Activated CD4-positive, CD25-positive, alpha-beta regulatory T cell treated with anti-CD3 and anti-CD28 coated beads, Interleukin-2, amount 50 U/mL, for 16 hours (primary cell): Measurements from ENCODE around the gene RNF4.
"Not testable (repeated sequence)": the region's sequence is repeated elsewhere in the genome, so short reads cannot be mapped to it uniquely, and the experiment has no call there.

Source experiments
- DNase-seq: peaks from one replicate; pipeline ENCODE4 v3.0.0-alpha.2; 2020; ENCODE audit warnings: low read depth, low spot score

The RNF4 gene, protein sequence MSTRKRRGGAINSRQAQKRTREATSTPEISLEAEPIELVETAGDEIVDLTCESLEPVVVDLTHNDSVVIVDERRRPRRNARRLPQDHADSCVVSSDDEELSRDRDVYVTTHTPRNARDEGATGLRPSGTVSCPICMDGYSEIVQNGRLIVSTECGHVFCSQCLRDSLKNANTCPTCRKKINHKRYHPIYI

DNA sequence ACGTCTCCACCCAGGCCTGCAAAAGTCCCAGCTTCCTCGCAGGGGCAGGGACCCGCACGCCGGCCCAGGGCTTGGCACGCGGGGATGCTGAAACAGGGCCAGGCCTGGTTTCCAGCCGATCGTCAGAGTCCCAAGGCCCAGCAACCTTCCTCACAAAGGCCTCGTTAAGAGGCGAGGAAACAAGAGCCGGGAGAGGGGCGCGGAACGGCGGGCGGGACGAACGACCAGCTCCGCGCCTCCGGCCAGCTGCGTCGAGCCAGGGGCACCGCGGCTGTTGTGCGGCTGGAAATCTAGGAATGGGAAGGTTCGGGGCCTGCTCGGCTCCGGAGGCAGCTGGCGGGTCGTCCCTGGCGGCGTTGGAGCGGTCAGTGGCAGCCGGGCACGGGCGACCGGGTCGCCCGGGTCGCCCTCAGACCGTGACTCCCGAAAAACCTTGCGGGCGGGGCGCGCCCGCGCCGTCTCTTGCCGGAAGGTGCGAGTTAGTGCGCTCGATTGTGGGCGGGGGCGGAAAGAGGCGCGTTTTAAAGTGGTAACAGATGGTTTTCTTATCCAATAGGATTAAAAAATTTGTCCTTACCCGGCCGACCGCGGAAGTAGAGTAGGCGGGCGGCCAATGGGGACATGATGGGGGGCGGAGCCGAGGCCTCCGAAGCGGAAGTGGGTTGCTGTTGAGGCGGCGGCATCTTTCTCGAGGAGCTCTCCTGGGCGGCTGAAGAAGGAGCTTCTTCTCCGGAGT lies at the start of gene RNF4:
Gene RNF4, plus strand, starts transcription at position 651 of the 736 bp plus-strand sequence. CDS start 21,388 bp downstream, outside the sequence.
- peak; percentile 93 for DNase-seq

DNA sequence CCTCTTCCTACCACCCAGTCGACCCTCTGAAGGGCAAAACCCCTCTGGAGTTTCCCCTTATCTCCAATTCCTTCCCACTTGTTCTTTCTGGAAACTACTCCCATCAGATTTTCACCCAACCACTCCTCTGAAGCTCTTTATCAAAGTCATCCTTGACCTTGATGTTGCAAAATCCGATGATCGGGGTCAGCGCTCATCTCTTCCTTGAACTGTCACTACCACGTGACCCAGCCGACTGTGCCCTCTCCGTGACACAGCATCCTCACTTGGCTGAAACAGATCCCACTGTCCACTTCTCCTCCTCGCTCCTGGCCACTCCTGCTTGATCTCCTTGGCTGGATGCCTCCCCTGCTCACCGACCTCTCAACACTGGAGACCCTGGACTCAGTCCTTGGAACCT lies 49.1 kb upstream of the RNF4 start:
- no peak for DNase-seq

DNA sequence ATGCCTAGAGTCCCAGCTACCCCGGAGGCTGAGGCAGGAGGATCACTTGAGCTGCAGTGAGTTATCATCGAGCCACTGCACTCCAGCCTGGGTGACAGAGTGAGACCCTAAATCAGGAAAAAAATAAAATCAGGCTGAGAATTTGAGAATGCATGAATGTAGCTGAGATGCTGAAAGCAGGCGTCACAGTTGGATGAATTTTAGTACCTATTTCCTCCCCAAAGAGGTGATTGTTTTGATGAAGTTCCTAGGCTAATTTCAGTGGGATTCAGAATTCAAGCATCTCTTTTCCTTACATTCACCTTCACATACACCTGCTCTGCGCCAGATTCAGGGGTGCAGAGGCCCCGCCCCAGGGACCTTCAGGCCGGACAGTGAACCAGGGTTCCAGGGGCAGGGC lies 47.0 kb upstream of the RNF4 start:
- no peak for DNase-seq

DNA sequence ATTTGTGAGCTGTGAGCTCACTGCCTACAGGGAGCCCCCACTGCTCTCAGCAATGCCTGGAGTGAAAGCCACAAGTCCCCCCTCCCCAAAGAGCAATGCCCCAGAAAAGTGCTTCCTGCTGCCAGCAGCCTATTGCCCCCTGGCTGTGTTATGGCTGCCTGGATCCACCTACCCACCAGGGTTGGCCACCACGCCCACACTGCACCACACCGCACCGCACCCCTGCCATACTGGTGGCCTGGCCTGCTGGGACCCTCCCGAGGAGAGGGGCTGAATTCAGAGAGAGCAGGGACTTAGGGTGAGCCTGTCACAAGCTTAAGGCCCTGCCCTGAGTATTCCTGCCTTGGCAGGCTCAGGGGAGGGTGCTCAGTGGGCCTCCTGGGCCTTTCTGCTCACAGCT lies 45.8 kb upstream of the RNF4 start:
- DNase-seq: no peak

DNA sequence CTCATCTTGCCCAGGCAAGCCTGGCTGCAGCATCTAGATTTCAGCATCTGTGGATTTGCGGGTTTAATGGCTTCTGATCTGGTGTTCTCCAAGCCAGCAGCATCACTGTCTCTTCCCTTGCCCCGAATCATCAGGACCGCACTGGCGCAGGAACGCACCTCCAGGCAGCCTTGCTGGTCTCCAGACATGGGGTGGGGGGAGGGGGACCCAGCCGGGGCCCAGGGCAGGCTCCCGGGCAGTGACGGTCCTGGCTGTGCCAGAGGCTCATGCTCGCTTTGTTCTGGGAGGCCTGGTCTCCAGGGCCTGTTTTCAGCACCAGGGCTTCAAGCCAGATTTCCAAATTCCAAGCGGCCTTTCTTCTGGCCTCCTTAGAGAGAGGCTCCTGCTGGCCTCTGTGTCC lies 45.2 kb upstream of the RNF4 start:
- DNase-seq: no peak

DNA sequence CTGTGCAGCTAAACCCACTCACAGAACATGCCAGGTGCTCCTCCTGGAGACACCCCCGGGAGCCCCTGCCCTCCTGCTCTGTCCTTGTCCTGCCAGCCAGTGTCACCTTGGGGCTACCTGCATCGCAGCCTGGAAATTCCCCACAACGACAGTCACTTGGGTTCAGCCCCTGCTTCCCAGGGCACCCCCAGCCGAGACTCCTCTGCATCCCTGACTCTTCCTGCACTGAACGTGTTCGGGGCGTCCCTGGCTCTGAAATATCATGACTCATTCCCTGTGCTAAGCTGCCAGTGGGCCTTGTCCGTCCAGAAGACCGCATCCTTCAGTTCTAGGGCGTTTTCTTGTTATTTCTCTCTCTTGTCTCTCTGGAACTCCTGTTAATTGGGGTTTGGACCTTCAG lies 44.3 kb upstream of the RNF4 start:
- no peak for DNase-seq

DNA sequence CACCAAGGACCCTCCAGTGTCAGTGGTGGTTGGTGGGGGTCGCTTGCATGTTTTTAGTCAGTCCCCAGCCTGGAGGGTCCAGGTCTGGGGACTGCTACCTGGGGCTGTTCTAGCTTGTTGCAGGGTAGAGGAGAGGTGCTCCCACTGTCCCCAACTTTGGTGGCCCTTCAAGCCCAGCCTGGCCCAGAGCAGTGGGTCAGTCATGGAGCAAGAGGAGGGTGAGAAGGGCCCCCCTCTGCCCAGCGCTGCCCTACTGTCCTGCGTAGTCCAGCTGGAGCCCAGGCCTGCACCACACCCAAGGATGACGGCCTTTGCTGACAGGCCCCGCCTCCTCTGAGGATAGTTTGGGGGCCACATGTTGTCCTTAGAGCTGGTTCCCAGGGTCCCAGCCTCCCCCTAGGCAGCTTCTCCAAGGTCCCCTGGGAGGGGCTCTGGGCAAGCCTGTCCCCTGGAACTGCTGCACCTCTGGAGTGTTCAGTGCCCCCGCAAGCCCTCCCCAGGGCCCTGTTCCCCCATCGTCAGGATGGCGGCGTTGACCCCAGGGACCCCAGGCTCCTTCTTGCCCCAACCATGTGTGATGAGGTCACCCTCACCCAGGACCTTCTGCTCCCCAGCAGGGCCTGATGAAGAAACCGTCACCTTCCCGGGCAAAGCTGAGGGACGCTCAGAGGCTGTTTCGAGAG lies 43.4 kb upstream of the RNF4 start:
- no peak for DNase-seq

DNA sequence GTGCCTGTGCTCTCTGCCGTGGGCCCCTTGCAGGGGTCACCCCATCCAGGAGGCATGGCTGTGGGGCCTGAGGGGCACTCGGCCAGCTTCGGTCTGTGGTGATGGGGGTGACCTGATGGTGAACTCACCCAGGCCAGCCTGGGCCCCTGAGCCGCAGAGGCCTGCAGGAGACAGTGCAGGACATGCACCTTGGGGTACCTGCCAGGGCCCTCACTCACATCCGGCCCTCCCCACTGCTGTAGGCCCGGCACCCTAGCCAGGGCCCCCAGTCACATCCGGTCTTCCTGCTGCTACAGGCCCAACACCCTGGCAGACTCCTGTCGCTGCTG lies 42.9 kb upstream of the RNF4 start:
- DNase-seq: no peak

DNA sequence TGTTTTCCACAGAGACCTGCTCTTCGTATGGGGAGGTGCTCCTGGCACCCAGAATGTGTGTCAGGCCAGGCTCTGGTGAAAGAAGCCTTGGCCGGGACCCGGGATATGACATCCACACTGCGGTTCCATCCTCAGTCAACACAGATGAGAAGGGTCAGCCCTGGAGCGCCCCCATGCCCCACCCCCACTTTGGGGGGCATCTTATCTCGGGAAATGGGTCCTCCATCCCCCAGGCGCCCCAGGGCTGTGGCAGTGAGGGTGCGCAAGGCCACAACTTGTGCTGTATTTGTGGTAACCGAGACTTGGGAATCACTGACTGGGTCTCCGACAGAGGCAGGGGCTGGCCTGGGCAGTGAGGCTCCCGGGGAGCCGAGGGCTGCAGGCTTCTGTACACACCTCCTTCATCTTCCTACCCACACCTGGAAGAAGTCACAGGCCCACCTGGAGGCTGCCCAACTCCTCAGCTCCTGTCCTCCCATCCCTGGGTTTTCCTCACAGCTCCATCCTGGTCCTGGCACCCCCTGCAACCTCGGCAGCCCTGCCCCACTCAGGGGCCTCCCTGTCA lies 42.1 kb upstream of the RNF4 start:
- no peak for DNase-seq

DNA sequence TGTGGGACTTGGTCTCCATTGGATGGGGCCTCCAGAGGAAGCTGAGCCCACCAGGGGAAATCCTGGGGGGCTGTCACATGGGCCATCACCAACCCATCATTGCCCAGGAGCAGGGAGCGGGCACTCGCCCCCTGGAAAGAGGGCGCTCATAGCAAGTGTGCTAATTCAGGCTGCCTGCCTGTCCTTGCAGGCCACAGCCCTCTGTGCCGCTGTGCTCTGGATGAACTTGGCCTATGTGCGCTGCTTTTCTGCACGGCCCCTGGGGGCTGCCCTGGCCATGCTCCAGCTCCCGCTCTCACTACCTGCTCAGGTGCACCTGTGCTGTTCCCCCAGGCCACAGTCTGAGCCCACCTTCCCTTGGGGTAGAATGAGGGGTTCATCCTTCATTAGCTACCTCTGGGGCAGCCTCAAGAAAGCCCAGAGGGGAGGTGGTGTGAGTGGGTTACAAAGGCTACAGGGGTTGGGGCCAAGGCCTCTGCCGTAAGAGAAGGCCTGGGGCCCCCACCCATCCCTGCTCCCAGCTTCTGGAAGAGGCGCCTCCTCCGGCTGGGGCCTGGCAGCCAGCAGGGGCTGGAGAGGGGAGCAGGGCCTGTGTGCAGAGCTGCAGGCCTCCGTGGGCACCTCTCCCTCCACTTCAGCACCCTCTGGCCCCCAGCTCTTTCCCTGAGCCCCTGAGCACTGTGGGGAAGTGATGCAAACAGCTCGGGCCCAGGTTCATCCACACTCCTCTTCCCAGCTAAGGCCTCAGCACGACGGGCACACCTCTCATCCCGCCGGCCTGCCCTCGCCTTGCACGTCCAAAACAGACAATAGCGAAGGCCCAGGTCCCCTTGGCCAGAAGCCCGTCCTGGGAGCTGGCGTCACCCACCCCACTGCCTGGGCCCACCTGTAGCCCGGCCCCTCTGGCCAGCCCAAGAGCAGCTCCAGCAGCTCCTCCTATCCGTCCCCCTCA lies 41.2 kb upstream of the RNF4 start:
- DNase-seq: no peak

DNA sequence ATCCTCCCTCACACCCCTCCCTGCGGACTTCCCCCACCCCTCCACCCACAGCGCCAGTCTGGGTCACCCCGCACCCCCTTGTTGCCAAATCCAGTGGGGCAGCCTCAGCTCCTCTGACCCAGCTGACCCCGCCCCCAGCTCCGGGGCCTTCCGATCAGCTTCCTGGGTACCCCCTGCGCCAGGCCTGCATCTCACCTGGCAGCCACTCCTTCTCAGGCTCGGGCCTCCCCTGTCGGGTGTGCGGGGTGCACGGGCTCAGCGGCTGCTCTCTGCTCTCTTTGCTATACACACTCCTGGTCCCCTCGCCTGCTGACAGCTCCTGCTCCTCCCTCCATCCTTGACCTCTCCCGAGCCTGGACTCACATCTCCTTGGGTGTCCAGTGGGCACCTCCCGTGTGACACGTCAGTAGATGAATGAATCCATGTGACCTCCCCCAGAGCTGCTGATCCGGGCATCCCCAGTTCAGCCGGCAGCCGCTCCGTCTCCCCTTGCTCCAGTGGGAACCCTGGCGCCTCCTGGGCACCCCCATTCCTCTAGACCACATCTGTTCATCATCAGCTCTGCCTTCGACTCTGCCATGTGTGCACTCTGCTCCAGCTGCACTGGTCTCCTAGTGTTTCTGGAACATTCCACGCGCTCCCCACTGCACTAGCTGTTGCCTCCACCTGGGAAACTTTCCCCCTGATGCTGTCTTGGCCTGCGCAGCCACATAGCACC lies 40.3 kb upstream of the RNF4 start:
- no peak for DNase-seq

DNA sequence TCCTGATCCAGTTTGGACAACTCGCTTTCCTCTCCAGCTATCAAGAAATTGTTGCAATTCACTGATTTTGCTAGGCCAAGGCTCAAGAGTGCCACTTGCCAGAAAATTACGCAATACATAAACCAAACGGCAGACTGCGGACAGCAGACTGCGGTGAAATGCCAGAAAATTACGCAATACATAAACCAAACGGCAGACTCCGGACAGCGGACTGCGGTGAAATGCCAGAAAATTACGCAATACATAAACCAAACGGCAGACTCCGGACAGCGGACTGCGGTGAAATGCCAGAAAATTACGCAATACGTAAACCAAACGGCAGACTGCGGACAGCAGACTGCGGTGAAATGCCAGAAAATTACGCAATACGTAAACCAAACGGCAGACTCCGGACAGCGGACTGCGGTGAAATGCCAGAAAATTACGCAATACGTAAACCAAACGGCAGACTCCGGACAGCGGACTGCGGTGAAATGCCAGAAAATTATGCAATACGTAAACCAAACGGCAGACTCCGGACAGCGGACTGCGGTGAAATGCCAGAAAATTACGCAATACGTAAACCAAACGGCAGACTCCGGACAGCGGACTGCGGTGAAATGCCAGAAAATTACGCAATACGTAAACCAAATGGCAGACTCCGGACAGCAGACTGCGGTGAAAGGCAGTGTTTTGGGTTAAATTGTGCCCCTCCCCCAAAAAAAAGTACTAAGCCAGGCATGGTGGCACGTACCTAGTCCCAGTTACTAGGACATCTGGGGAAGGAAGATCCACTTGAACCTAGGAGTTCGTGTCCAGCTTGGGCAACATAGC lies 38.8 kb upstream of the RNF4 start:
- not testable (repeated sequence) for DNase-seq

DNA sequence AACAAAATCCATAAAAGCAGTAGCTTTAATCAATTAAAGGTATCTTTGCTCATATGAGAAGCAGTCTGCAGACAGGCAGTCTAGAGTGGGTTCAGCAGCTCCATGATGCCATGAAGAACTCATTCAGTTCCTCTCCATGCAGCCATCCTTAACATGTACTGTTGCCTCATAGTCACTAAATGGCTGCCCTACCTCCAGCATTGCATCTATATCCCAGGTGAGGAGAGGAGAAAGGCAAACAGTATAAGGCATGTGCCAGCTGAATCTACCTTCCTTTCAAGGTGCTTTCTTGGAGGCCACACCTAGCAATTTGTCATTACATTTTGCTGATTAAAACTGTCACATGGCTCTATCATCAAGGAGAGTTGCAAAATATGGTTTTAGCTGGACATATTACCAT lies 36.9 kb upstream of the RNF4 start:
- DNase-seq: no peak

DNA sequence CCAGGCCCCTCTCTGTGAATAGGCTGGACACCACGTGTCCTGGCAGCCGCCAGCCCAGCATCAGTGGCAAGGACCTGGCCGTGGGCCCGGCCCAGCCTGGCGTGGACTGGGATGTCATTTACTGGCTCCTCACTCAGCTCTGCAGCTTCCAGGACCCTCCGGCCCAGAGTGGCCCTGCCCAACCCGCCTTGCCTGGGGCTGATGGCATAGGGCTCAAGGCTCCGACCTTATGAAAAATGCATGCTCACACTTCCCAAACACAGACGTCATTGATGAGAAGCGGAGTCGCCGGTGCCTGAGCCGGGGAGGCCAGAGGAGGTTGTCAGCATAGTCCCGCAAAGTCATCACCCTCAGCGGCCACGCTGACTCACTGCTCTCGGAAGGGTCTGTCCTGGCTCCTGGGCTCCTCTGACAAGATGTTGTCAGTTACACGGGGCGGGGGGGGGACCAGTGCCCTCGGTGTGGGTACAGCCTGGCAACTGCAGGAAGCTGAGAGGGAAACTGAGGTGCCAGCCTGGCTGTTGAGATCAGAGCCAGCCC lies 35.8 kb upstream of the RNF4 start:
- DNase-seq: no peak

DNA sequence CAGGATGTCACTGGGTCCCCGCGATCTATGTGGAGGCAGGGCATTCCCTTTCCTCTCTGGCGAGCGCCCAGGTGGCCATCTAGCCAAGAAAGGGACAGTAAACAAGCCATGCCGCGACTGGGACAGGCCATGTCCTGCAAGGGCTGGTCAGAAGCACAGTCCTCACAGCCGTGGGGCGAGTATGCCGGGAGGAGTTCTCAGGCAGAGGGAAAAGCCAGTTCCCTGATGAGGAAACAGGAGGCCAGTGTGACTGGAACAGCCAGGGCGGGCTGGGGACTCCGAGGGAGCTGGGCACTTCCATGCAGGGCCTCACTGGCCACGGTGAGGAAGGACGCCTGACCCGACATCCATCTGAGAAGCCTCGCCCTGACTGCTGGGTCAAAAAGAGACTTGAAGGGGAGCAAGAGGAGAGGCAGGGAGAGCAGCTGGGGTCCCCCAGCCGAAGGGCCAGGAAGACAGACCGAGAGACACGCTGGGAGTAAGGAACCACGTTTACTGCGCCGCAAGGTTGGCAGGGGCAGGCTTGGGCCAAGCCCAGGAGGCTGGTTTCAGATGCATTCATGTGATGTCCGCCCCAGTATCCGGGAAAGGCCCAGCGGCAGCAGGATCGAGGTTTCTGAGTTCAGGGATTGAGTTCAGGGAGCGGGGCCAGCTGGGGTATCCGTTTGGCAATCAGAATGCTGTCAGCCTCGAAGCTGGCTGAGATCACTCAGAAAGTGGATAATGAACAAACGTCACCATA lies 35.1 kb upstream of the RNF4 start:
- no peak for DNase-seq

DNA sequence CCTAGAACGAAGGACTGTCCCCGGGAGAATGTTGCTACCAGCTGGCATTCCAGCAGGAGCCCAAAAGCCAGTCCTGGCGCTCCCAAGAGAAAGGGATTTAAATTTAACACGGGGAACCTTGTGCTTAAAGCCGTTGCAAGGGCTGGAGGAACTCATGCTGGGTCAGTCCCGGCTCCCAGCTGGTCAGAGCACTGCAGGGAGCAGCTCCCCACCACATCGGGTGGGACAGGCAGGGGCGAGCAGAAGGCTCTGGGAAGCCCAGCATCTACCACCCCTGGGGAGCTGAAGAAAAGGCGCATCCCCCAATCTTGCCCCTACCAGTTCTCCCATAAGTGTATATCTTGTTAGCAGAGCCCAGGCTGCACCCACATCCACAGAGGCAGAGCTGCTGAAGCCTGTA lies 34.5 kb upstream of the RNF4 start:
- no peak for DNase-seq

DNA sequence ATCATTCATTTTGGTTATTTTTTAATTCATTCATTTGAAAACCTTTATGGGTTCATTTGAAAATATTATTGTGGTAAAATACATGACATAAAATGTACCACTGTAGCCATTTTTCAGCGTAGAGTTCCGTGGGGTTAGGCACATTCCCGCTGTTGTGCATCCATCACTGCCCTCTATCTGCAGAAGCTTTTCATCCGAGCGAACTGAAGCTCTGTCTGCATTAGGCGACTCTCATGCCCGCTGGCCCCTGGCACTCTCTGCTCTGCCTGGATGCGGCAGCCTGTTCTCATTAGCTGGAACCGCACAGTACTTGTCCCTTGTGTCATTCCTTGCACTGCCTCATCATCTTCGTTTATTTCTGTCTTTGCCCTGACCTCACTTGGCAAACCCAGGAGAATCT lies 32.6 kb upstream of the RNF4 start:
- no peak for DNase-seq

DNA sequence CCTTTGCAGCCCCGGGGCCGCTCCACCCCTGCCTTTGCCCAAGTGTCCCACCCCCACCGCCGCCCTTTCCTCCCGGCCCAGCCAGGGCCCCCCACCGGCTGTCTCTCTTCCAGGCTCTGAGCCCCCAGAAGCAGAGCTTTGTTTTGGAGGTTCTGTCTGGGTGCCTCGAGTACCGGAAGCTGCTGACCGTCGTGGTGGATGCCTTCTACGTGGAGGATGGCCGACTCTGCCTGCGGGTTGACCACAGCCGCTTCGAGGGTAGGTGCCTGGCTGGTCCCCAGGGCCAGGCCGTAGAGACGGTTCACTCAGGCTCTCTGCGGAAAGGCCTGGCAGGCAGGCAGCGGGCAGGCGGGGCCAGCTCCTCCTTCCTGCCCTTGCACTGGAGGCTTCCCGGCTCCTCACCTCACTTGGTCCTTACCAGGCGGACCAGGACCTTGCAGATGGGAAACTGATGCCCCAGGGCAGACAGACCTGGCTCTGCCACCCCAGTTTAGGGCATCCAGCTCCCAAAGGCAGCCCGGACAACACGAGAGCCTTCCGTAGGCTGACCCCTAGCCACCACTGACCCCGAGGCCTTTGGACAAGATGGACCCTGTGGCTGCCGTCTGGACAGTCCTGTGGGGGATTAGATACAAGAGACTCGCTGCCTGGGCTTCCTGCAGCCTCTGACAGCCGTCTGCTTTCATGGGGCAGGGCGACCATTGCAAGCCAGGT lies 32.0 kb upstream of the RNF4 start:
- DNase-seq: no peak
